H9 (cell line): Measurements from ENCODE around the gene SOX11. TPM values are rescaled to one million over a fixed set of nuclear protein-coding genes. Genes with fewer than 3 reads are reported as not detected.

Source experiments
- DNase-seq: peaks from one replicate; pipeline ENCODE4 v3.0.0-alpha.2; 2017
- H2AFZ ChIP-seq: one replicate; pipeline ENCODE4 v1.6.1; 2013; ENCODE audit warnings: mild to moderate bottlenecking, low read length, control low read depth, moderate library complexity
- H2AK5ac ChIP-seq: 2 replicates; pipeline ENCODE4 v1.6.1; 2013; ENCODE audit warnings: low read length, control low read depth, mixed read lengths; ENCODE audit not compliant: insufficient read length
- H2BK120ac ChIP-seq: one replicate; pipeline ENCODE4 v1.6.1; 2013; ENCODE audit warnings: low read depth, mild to moderate bottlenecking, low read length, control low read depth, inconsistent platforms; ENCODE audit not compliant: poor library complexity, severe bottlenecking
- H2BK12ac ChIP-seq: 2 replicates; pipeline ENCODE4 v1.6.1; 2013; ENCODE audit warnings: low read length, control low read depth, mixed read lengths, low read depth; ENCODE audit not compliant: insufficient read length
- H2BK15ac ChIP-seq: 2 replicates; pipeline ENCODE4 v1.6.1; 2013; ENCODE audit warnings: low read depth, low read length, control low read depth
- H2BK20ac ChIP-seq: one replicate; pipeline ENCODE4 v1.6.1; 2013; ENCODE audit warnings: low read depth, mild to moderate bottlenecking, low read length, control low read depth, inconsistent platforms; ENCODE audit not compliant: poor library complexity, severe bottlenecking
- H2BK5ac ChIP-seq: 2 replicates; pipeline ENCODE4 v1.6.1; 2013; ENCODE audit warnings: low read length, control low read depth, mixed read lengths; ENCODE audit not compliant: insufficient read length
- H3K14ac ChIP-seq: 2 replicates; pipeline ENCODE4 v1.6.1; 2013; ENCODE audit warnings: low read length, control low read depth; ENCODE audit not compliant: insufficient read depth
- H3K18ac ChIP-seq: 2 replicates; pipeline ENCODE4 v1.6.1; 2013; ENCODE audit warnings: low read depth, mild to moderate bottlenecking, mixed read lengths, low read length, control low read depth; ENCODE audit not compliant: insufficient read length
- H3K23ac ChIP-seq: 2 replicates; pipeline ENCODE4 v1.6.1; 2013; ENCODE audit warnings: low read length, control low read depth, mixed read lengths, low read depth; ENCODE audit not compliant: insufficient read length
- H3K23me2 ChIP-seq: 2 replicates; pipeline ENCODE4 v1.6.1; 2013; ENCODE audit warnings: low read depth, mild to moderate bottlenecking, mixed read lengths, low read length, control low read depth; ENCODE audit not compliant: insufficient read length, poor library complexity, severe bottlenecking
- H3K27ac ChIP-seq: 2 replicates; pipeline ENCODE4 v1.5.1; 2013; ENCODE audit warnings: low read length, control low read depth, mixed read lengths, low read depth; ENCODE audit not compliant: insufficient read length
- H3K27me3 ChIP-seq: 2 replicates; pipeline ENCODE4 v1.6.1; 2013; ENCODE audit warnings: low read length, control low read depth, inconsistent platforms; ENCODE audit not compliant: insufficient read depth
- H3K4ac ChIP-seq: 2 replicates; pipeline ENCODE4 v1.6.1; 2013; ENCODE audit warnings: low read depth, mild to moderate bottlenecking, control low read depth, inconsistent platforms, low read length, moderate library complexity
- H3K4me1 ChIP-seq: 2 replicates; pipeline ENCODE4 v1.6.1; 2013; ENCODE audit warnings: low read length, control low read depth, inconsistent platforms; ENCODE audit not compliant: insufficient read depth
- H3K4me2 ChIP-seq: 2 replicates; pipeline ENCODE4 v1.6.1; 2013; ENCODE audit warnings: low read length, control low read depth, mixed read lengths; ENCODE audit not compliant: insufficient read length, insufficient read depth
- H3K56ac ChIP-seq: 2 replicates; pipeline ENCODE4 v1.6.1; 2013; ENCODE audit warnings: low read depth, mild to moderate bottlenecking, mixed read lengths, low read length, control low read depth; ENCODE audit not compliant: insufficient read length
- H3K79me1 ChIP-seq: 2 replicates; pipeline ENCODE4 v1.6.1; 2013; ENCODE audit warnings: low read depth, mild to moderate bottlenecking, moderate library complexity, low read length, control low read depth, inconsistent platforms; ENCODE audit not compliant: insufficient read depth, poor library complexity, severe bottlenecking
- H3K79me2 ChIP-seq: 2 replicates; pipeline ENCODE4 v1.6.1; 2013; ENCODE audit warnings: low read length, control low read depth, inconsistent platforms; ENCODE audit not compliant: insufficient read depth
- H3K9ac ChIP-seq: 2 replicates; pipeline ENCODE4 v1.6.1; 2013; ENCODE audit warnings: low read length, control low read depth, mixed read lengths; ENCODE audit not compliant: insufficient read length; ENCODE audit errors: extremely low read depth
- H3K9me3 ChIP-seq: one replicate; pipeline ENCODE4 v1.6.1; 2013; ENCODE audit warnings: low read depth, low read length, inconsistent platforms; ENCODE audit not compliant: control insufficient read depth
- H3T11ph ChIP-seq: one replicate; pipeline ENCODE4 v1.6.1; 2013; ENCODE audit warnings: mild to moderate bottlenecking, low read length, control low read depth, inconsistent platforms
- H4K20me1 ChIP-seq: one replicate; pipeline ENCODE4 v1.6.1; 2013; ENCODE audit not compliant: control insufficient read depth, insufficient read length, insufficient read depth
- H4K5ac ChIP-seq: 2 replicates; pipeline ENCODE4 v1.6.1; 2013; ENCODE audit warnings: low read depth, mild to moderate bottlenecking, mixed read lengths, low read length, control low read depth; ENCODE audit not compliant: insufficient read length
- H4K8ac ChIP-seq: replicated peaks from 2 replicates; pipeline ENCODE4 v1.6.1; 2013; ENCODE audit warnings: low read length, control low read depth, mixed read lengths, low read depth; ENCODE audit not compliant: insufficient read length
- H4K91ac ChIP-seq: 2 replicates; pipeline ENCODE4 v1.6.1; 2013; ENCODE audit warnings: low read depth, mild to moderate bottlenecking, moderate library complexity, mixed read lengths, low read length, control low read depth; ENCODE audit not compliant: insufficient read length
- H3K27ac Mint-ChIP-seq, 3 experiments: 2 replicates in 2 of 3; 3 replicates in 1 of 3; pipeline ENCODE4 v1.8.0; 2020 to 2021; ENCODE audit warnings: mixed read lengths in 3 of 3, mild to moderate bottlenecking in 1 of 3, moderate library complexity in 1 of 3
- H3K27me3 Mint-ChIP-seq: 2 replicates; pipeline ENCODE4 v1.8.0; 2021; ENCODE audit warnings: low read depth, mild to moderate bottlenecking, moderate library complexity, mixed read lengths
- H3K36me3 Mint-ChIP-seq, 3 experiments: 2 replicates in 2 of 3; 3 replicates in 1 of 3; pipeline ENCODE4 v1.8.0; 2020 to 2021; ENCODE audit warnings: low read depth in 3 of 3, mixed read lengths in 3 of 3; ENCODE audit not compliant: insufficient read depth in 1 of 3
- H3K4me1 Mint-ChIP-seq, 2 experiments: 2 replicates each; pipeline ENCODE4 v1.8.0; 2020; ENCODE audit warnings: mixed read lengths in 2 of 2
- H3K4me3 Mint-ChIP-seq, 2 experiments: 2 replicates in 1 of 2; 3 replicates in 1 of 2; pipeline ENCODE4 v1.8.0; 2020 to 2021; ENCODE audit warnings: mild to moderate bottlenecking in 2 of 2, mixed read lengths in 2 of 2, moderate library complexity in 1 of 2
- H3K9me3 Mint-ChIP-seq, 2 experiments: 2 replicates in 1 of 2; 3 replicates in 1 of 2; pipeline ENCODE4 v1.8.0; 2020; ENCODE audit warnings: mild to moderate bottlenecking in 2 of 2, mixed read lengths in 2 of 2, moderate library complexity in 1 of 2
- CTCF ChIP-seq: fragments of 200-600 bp; sonication (generic); conservative IDR thresholded peaks from 3 replicates; pipeline ENCODE4 v1.8.0; 2021; ENCODE audit warnings: antibody characterized with exemption, mild to moderate bottlenecking
- WGBS: extraction: QIAGEN DNeasy Blood & Tissue Kit; methylation state at CpG from one replicate; pipeline ENCODE4 v1.1.7; 2013; ENCODE audit warnings: missing lambda C conversion rate, low lambda C conversion rate, mixed read lengths; ENCODE audit not compliant: insufficient read length; ENCODE audit errors: extremely low coverage; 5-methylcytosine and 5-hydroxymethylcytosine counted together
- total RNA-seq: library from RNA; stranded (reverse); gene quantifications from 2 replicates; pipeline ENCODE4 v1.2.1, GENCODE V29; 2021

The SOX11 gene
- total RNA-seq, 1 experiment from 2014 or later = 43.8 TPM

DNA sequence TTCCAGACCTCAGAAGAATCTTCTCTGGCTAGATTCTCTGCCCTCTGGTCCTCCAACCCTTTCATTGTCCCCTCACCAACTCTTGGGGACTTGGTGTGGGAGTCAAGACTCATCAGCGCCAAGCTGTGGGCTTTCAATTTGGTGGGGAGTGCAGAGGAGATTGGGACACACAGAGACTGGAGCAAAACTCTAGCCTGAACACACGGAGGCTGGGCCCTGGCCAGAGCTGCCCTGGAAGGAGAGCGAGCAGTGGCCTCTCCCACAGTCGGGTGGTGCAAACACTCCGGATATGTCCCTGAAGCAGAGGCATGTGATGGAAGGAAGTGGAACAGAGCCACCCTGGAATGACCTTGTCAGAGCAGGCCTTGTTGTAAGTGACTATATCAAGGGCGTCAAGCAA lies 8.7 kb upstream of the SOX11 start:
- Mint-ChIP-seq H3K36me3 (peaks cover 0 to 11% (median 4%) of the 10 kb centered on the region in 3 experiments; a peak in 5 of 7 replicates), H3K4me1 (peaks cover 8 to 11% of the 10 kb centered on the region in 2 experiments), H3K4me3 (no peak overlapping the region), H3K27me3 (peaks cover 1% of the 10 kb centered on the region; the same call in 1 of the 2 replicates), H3K9me3 (peaks cover 0 to 3% of the 10 kb centered on the region in 2 experiments; a peak in 1 of 5 replicates), H3K27ac (no peak overlapping the region)
- H3K4ac ChIP-seq = no peak overlapping the region
- no peak overlapping the region for H2BK20ac ChIP-seq
- no peak overlapping the region for H3T11ph ChIP-seq
- H4K91ac ChIP-seq = no peak overlapping the region
- no peak overlapping the region for H3K23ac ChIP-seq
- H2AFZ ChIP-seq = no peak overlapping the region
- no peak overlapping the region for H3K9ac ChIP-seq
- no peak overlapping the region for H3K27ac ChIP-seq
- H4K20me1 ChIP-seq = no peaks in the 10 kb centered on the region
- no peaks in the 10 kb centered on the region for H3K4me1 ChIP-seq
- no peak overlapping the region for H2BK5ac ChIP-seq
- H3K14ac ChIP-seq = no peak overlapping the region
- H3K18ac ChIP-seq = no peak overlapping the region
- H3K56ac ChIP-seq = no peak overlapping the region
- no peak for DNase-seq
- no peaks in the 10 kb centered on the region for H3K23me2 ChIP-seq
- H3K9me3 ChIP-seq = no peaks in the 10 kb centered on the region
- no peak overlapping the region for H4K5ac ChIP-seq
- WGBS = no CpG with 5 or more reads among the region's 6 CpGs
- H3K4me2 ChIP-seq = no peak overlapping the region
- no peak for TF ChIP-seq CTCF
- H4K8ac ChIP-seq = no peak overlapping the region
- no peak overlapping the region for H2BK120ac ChIP-seq
- H3K79me1 ChIP-seq = no peaks in the 10 kb centered on the region
- H2BK12ac ChIP-seq = no peak overlapping the region
- H3K27me3 ChIP-seq = no peaks in the 10 kb centered on the region
- no peaks in the 10 kb centered on the region for H3K79me2 ChIP-seq
- H2BK15ac ChIP-seq = no peak overlapping the region
- H2AK5ac ChIP-seq = no peak overlapping the region
